CD4-positive, alpha-beta T cell (primary cell): Measurements from ENCODE around the gene TNRC6A. TPM values are rescaled to one million over a fixed set of nuclear protein-coding genes. Genes with fewer than 3 reads are reported as not detected.

Experiments
- ATAC-seq: fragments of 200-7000 bp; cut with Tn5 transposase; one replicate; pipeline ENCODE4 v1.10.0; 2022; ENCODE audit warnings: mild to moderate bottlenecking; ENCODE audit not compliant: poor library complexity
- CTCF ChIA-PET: fragments of 350-600 bp; sonication (Branson Sonifier 250); formaldehyde crosslinking; loops from one replicate; lab custom pipeline; 2021; ENCODE audit warnings: antibody characterized with exemption, inconsistent platforms; lab: Charles Lee
- POLR2A ChIA-PET: fragments of 350-600 bp; sonication (Branson Sonifier 250); formaldehyde crosslinking; loops from one replicate; lab custom pipeline; 2021; ENCODE audit warnings: antibody characterized with exemption, inconsistent platforms; lab: Charles Lee
- DNase-seq, 14 experiments: peaks; one replicate each; pipeline ENCODE4 v3.0.0-alpha.2; 2013 to 2020; ENCODE audit warnings: mixed read lengths in 2 of 14
- H3K27ac ChIP-seq, 2 donors: one replicate each; pipeline versions ENCODE4 v1.5.1 to v1.7.0; 2013; ENCODE audit warnings: low read length in 2 of 2, low read depth in 1 of 2, mild to moderate bottlenecking in 1 of 2
- H3K27me3 ChIP-seq, 2 experiments: 1 replicate in 1 of 2; 2 replicates in 1 of 2; pipeline versions ENCODE4 v1.6.1 to v1.7.0; 2013; ENCODE audit warnings: low read length in 2 of 2, control low read depth in 1 of 2, mild to moderate bottlenecking in 1 of 2, moderate library complexity in 1 of 2; ENCODE audit not compliant: insufficient read depth in 2 of 2, control insufficient read depth in 1 of 2
- H3K36me3 ChIP-seq: one replicate; pipeline ENCODE4 v1.6.1; 2013; ENCODE audit warnings: low read length, control low read depth; ENCODE audit not compliant: insufficient read depth
- H3K4me1 ChIP-seq: one replicate; pipeline ENCODE4 v1.6.1; 2013; ENCODE audit warnings: low read length, control low read depth; ENCODE audit not compliant: insufficient read depth
- H3K4me3 ChIP-seq: one replicate; pipeline ENCODE4 v1.5.1; 2013; ENCODE audit warnings: mild to moderate bottlenecking, low read length, moderate library complexity
- H3K9me3 ChIP-seq, 2 experiments: 1 replicate in 1 of 2; 2 replicates in 1 of 2; pipeline versions ENCODE4 v1.6.1 to v1.7.0; 2013; ENCODE audit warnings: low read length in 2 of 2, mild to moderate bottlenecking in 2 of 2, control low read depth in 1 of 2, moderate library complexity in 1 of 2; ENCODE audit not compliant: control insufficient read depth in 1 of 2, insufficient read depth in 1 of 2
- H3K27ac Mint-ChIP-seq: one replicate; pipeline ENCODE4 v1.8.0; 2020; ENCODE audit warnings: mixed read lengths
- H3K27me3 Mint-ChIP-seq: one replicate; pipeline ENCODE4 v1.8.0; 2021; ENCODE audit warnings: mixed read lengths
- H3K36me3 Mint-ChIP-seq: one replicate; pipeline ENCODE4 v1.8.0; 2021; ENCODE audit warnings: low read depth, mixed read lengths
- H3K4me1 Mint-ChIP-seq: one replicate; pipeline ENCODE4 v1.8.0; 2021; ENCODE audit warnings: low read depth, mixed read lengths
- H3K4me3 Mint-ChIP-seq: one replicate; pipeline ENCODE4 v1.8.0; 2020; ENCODE audit warnings: mild to moderate bottlenecking, mixed read lengths
- H3K9me3 Mint-ChIP-seq: one replicate; pipeline ENCODE4 v1.8.0; 2020; ENCODE audit warnings: mixed read lengths
- intact Hi-C, 2 experiments: fragments of 100-400 bp; cut with DNase I in 1 of 2; cut with micrococcal nuclease in 1 of 2; formaldehyde crosslinking; loops; one replicate each; pipeline versions ENCODE4 v1.15.1 to v1.9.0; 2023 to 2025; cut with DNase I, micrococcal nuclease
- total RNA-seq, 174 experiments: library from RNA in 2 of 174; stranded (reverse) in 2 of 174; gene quantifications; one replicate each; pipeline ENCODE4 v1.2.3 and lab custom pipeline; 2021 to 2026
- TF ChIP-seq, protein P1 (sequence below): fragments of 200-600 bp; IDR thresholded peaks from one replicate; pipeline ENCODE4 v1.8.0; 2022; ENCODE audit warnings: antibody characterized with exemption, mild to moderate bottlenecking

TNRC6A gene
- total RNA-seq, 2 experiments from 2014 or later: 70.4 to 74.6 TPM

DNA sequence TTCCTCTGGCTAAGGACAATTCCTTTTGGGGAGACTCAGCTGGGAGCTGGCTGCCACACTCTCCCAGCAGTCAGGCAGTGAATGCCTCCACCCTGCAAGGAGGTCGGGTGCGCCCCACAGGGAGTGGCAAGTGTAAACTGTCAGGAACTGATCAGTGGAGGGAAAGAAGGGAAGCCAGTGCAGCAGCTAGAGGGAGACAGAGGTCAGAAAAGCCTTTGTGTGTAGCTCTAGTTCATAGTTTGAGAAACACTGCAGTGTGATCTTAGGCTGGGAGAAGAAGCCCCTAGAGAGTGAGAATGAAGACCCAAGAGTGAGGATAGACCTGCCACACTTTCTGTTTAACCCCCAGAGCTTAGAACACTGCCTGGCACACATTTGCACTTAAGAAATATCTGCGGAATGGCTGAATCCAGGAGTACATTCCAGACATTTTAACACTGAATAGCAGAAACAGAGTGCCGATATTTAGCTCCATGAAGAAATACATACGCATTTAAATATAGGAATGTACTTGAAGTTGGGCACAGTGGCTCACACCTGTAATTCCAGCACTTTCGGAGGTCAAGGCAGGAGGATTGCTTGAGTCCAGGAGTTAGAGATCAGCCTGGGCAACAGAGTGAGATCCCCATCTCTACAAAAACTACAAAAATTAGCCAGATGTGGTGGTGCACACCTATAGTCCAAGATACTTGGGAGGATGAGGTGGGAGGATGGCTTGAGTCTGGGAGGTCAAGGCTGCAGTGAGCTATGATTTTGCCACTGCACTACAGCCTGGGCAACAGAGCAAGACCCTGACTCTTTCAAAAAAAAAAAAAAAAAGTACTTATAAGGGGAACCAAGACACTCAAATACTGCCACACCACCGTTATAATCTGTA is 105.2 kb downstream of the TNRC6A start:
- Mint-ChIP-seq H3K36me3 (peaks cover 12% of the 10 kb centered on the region), H3K9me3 (no peaks in the 10 kb centered on the region), H3K4me1 (no peaks in the 10 kb centered on the region), H3K27ac (no peak overlapping the region), H3K4me3 (no peak overlapping the region), H3K27me3 (no peaks in the 10 kb centered on the region)
- Histone ChIP-seq H3K27me3 (no peaks in the 10 kb centered on the region), H3K4me3 (no peak overlapping the region), H3K27ac (no peak overlapping the region), H3K36me3 (no peaks in the 10 kb centered on the region), H3K4me1 (no peaks in the 10 kb centered on the region), H3K9me3 (no peaks in the 10 kb centered on the region)
- no peak for DNase-seq
- POLR2A ChIA-PET: interaction anchor here (0.9 kb wide), 1 partner anchor 24 kb away, joined by 3 read pairs; no protein-coding TSS in a partner anchor
- TF ChIP-seq, protein P1, sequence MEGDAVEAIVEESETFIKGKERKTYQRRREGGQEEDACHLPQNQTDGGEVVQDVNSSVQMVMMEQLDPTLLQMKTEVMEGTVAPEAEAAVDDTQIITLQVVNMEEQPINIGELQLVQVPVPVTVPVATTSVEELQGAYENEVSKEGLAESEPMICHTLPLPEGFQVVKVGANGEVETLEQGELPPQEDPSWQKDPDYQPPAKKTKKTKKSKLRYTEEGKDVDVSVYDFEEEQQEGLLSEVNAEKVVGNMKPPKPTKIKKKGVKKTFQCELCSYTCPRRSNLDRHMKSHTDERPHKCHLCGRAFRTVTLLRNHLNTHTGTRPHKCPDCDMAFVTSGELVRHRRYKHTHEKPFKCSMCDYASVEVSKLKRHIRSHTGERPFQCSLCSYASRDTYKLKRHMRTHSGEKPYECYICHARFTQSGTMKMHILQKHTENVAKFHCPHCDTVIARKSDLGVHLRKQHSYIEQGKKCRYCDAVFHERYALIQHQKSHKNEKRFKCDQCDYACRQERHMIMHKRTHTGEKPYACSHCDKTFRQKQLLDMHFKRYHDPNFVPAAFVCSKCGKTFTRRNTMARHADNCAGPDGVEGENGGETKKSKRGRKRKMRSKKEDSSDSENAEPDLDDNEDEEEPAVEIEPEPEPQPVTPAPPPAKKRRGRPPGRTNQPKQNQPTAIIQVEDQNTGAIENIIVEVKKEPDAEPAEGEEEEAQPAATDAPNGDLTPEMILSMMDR: no peak
- ATAC-seq: no peak
- CTCF ChIA-PET: interaction anchor here (0.5 to 0.7 kb wide), 2 partner anchors 16 to 278 kb away, joined by 3 read pairs; no protein-coding TSS in a partner anchor
- intact Hi-C loops: no loop called here

DNA sequence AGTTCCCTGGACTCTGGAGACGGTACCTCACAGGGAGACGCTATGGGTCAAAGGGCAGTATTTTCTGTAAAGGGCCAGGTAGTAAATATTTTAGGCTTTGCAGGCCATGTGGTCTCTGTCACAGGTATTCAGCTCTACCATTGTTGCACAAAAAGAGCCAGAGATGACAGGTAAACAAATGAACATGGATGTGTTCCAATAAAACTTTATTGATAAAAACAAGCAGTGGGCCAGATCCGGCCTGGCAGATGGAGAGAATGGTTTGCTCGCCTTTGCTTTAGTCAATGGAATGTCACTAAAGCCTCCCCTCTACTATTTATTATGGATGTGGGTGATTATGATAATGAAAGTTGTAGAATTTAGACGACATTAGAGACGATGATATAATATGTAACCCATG is 107.4 kb downstream of the TNRC6A start:
- no peaks in the 10 kb centered on the region for H3K27me3 Mint-ChIP-seq
- DNase-seq (no peak), ATAC-seq (no peak)
- POLR2A ChIA-PET: no interaction called here
- CTCF ChIA-PET: no interaction called here
- H3K27me3 ChIP-seq: no peaks in the 10 kb centered on the region
- intact Hi-C loops: no loop called here
- no peak overlapping the region for H3K4me3 ChIP-seq
- TF ChIP-seq, protein P1: no peak
- H3K4me3 Mint-ChIP-seq: no peak overlapping the region
- H3K27ac Mint-ChIP-seq: no peak overlapping the region
- H3K9me3 ChIP-seq: no peaks in the 10 kb centered on the region
- H3K27ac ChIP-seq: no peak overlapping the region
- H3K36me3 ChIP-seq: no peaks in the 10 kb centered on the region
- H3K9me3 Mint-ChIP-seq: no peaks in the 10 kb centered on the region
- H3K4me1 ChIP-seq: no peaks in the 10 kb centered on the region
- no peaks in the 10 kb centered on the region for H3K4me1 Mint-ChIP-seq
- H3K36me3 Mint-ChIP-seq: peaks cover 11% of the 10 kb centered on the region

DNA sequence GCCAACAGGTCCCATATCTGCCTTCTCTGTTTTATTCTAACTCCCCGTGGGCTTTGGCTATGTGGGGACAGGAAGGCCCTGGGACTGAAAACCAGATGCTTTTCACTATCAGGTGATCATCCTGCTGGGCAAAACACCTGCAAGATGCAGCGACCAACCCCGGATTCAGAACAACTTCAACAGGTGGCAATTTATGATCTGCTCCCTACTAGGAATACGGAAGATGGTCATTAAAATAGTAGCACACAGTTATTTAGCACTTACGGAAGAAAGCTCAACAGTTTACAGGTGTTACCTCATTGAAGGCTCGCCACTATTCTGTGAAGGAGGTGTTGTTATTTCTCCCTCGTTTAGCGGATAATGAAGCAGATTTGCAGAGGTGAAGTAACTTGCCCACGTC is 108.5 kb downstream of the TNRC6A start:
- Histone ChIP-seq H3K4me1 (no peaks in the 10 kb centered on the region), H3K27me3 (no peaks in the 10 kb centered on the region), H3K36me3 (no peaks in the 10 kb centered on the region), H3K27ac (no peak overlapping the region), H3K9me3 (no peaks in the 10 kb centered on the region), H3K4me3 (no peak overlapping the region)
- Mint-ChIP-seq H3K4me1 (no peaks in the 10 kb centered on the region), H3K27me3 (no peaks in the 10 kb centered on the region), H3K36me3 (peaks cover 6% of the 10 kb centered on the region), H3K9me3 (no peaks in the 10 kb centered on the region), H3K27ac (no peak overlapping the region), H3K4me3 (no peak overlapping the region)
- TF ChIP-seq, protein P1: no peak
- no peak for ATAC-seq
- intact Hi-C loops: no loop called here
- DNase-seq: no peak
- ChIA-PET CTCF (no interaction called here), POLR2A (no interaction called here)
